ENCODE measurements around the gene CHTF18. TPM values are rescaled to one million over a fixed set of nuclear protein-coding genes. Genes with fewer than 3 reads are reported as not detected.
"Not testable (repeated sequence)": the region's sequence is repeated elsewhere in the genome, so short reads cannot be mapped to it uniquely, and the experiment has no call there.

The CHTF18 gene
- polyA plus RNA-seq, 3 donors, result 0.57 to 13.8 (median 2.2) TPM

- Mint-ChIP-seq H3K27me3 (ENCODE audit: low read depth in 3 of 3) (peaks cover 2 to 13% (median 9%) of the 10 kb centered on the region in 3 donors), H3K4me3 (no peak overlapping the region), H3K36me3 (no peaks in the 10 kb centered on the region), H3K27ac (peak overlapping the region in 1 of 7 donors; percentile 42), H3K9me3 (peaks cover 0 to 1% (median 0%) of the 10 kb centered on the region in 7 donors), H3K4me1 (no peaks in the 10 kb centered on the region)
- no peak overlapping the region for H3K9ac ChIP-seq (ENCODE audit: insufficient read depth, low read length, poor library complexity, severe bottlenecking)
- DNase-seq, result no peak
- WGBS (ENCODE audit: insufficient coverage), result 92% methylated on average over 45 of the region's 46 CpGs
- H3K27ac ChIP-seq (ENCODE audit: low read depth in 1 of 2, low read length in 2 of 2), result no peak overlapping the region
- TF ChIP-seq, protein P1, sequence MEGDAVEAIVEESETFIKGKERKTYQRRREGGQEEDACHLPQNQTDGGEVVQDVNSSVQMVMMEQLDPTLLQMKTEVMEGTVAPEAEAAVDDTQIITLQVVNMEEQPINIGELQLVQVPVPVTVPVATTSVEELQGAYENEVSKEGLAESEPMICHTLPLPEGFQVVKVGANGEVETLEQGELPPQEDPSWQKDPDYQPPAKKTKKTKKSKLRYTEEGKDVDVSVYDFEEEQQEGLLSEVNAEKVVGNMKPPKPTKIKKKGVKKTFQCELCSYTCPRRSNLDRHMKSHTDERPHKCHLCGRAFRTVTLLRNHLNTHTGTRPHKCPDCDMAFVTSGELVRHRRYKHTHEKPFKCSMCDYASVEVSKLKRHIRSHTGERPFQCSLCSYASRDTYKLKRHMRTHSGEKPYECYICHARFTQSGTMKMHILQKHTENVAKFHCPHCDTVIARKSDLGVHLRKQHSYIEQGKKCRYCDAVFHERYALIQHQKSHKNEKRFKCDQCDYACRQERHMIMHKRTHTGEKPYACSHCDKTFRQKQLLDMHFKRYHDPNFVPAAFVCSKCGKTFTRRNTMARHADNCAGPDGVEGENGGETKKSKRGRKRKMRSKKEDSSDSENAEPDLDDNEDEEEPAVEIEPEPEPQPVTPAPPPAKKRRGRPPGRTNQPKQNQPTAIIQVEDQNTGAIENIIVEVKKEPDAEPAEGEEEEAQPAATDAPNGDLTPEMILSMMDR (IDR thresholded peaks at IDR 0.05), result no peak
- no peaks in the 10 kb centered on the region for H3K9me3 ChIP-seq (replicated peaks in 1 of 2; ENCODE audit: control insufficient read depth in 1 of 2, insufficient read depth in 1 of 2, low read length in 2 of 2)
- no peaks in the 10 kb centered on the region for H4K20me1 ChIP-seq (ENCODE audit: insufficient read depth, low read length)
- intact Hi-C loops (cut with micrococcal nuclease), result no loop called here
- peaks cover 0 to 9% of the 10 kb centered on the region in 2 donors for H3K27me3 ChIP-seq (ENCODE audit: control insufficient read depth in 2 of 2, insufficient read depth in 2 of 2, low read length in 2 of 2)
- no peaks in the 10 kb centered on the region for H3K79me2 ChIP-seq (ENCODE audit: insufficient read depth, low read length)
- H3K4me1 ChIP-seq (ENCODE audit: control insufficient read depth in 1 of 2, insufficient read depth in 2 of 2, low read length in 2 of 2), result no peaks in the 10 kb centered on the region
- H3K4me3 ChIP-seq (replicated peaks in 1 of 3; ENCODE audit: low read depth in 2 of 3, low read length in 3 of 3), result no peak overlapping the region
- H2AFZ ChIP-seq (ENCODE audit: insufficient read depth, low read depth, low read length, poor library complexity, severe bottlenecking), result no peak overlapping the region
- H3K4me2 ChIP-seq (replicated peaks; ENCODE audit: extremely low read depth, low read length, poor library complexity, severe bottlenecking), result no peak overlapping the region
- H3K36me3 ChIP-seq (replicated peaks in 1 of 2; ENCODE audit: control insufficient read depth in 1 of 2, insufficient read depth in 2 of 2, low read length in 2 of 2), result no peaks in the 10 kb centered on the region
Measured at GRCh38 chr16:774086-775001, 14.1 kb upstream of the CHTF18 start.

GRCh38 chr16:775236-775796 is 13.1 kb upstream of the CHTF18 start:
- TF ChIP-seq, protein P1 (IDR thresholded peaks at IDR 0.05), result no peak
- no peaks in the 10 kb centered on the region for H4K20me1 ChIP-seq (ENCODE audit: insufficient read depth, low read length)
- H3K4me2 ChIP-seq (replicated peaks; ENCODE audit: extremely low read depth, low read length, poor library complexity, severe bottlenecking), result no peak overlapping the region
- Mint-ChIP-seq H3K9me3 (peaks cover 0 to 1% (median 0%) of the 10 kb centered on the region in 7 donors), H3K4me3 (no peak overlapping the region), H3K4me1 (no peaks in the 10 kb centered on the region), H3K36me3 (no peaks in the 10 kb centered on the region), H3K27me3 (ENCODE audit: low read depth in 3 of 3) (peaks cover 2 to 14% (median 9%) of the 10 kb centered on the region in 3 donors), H3K27ac (no peak overlapping the region)
- H3K79me2 ChIP-seq (ENCODE audit: insufficient read depth, low read length), result no peaks in the 10 kb centered on the region
- H3K4me1 ChIP-seq (ENCODE audit: control insufficient read depth in 1 of 2, insufficient read depth in 2 of 2, low read length in 2 of 2), result no peaks in the 10 kb centered on the region
- H3K9me3 ChIP-seq (replicated peaks in 1 of 2; ENCODE audit: control insufficient read depth in 1 of 2, insufficient read depth in 1 of 2, low read length in 2 of 2), result no peaks in the 10 kb centered on the region
- peaks cover 0 to 9% of the 10 kb centered on the region in 2 donors for H3K27me3 ChIP-seq (ENCODE audit: control insufficient read depth in 2 of 2, insufficient read depth in 2 of 2, low read length in 2 of 2)
- DNase-seq, result no peak
- intact Hi-C loops (cut with micrococcal nuclease), result no loop called here
- no peak overlapping the region for H3K4me3 ChIP-seq (replicated peaks in 1 of 3; ENCODE audit: low read depth in 2 of 3, low read length in 3 of 3)
- no peak overlapping the region for H3K27ac ChIP-seq (ENCODE audit: low read depth in 1 of 2, low read length in 2 of 2)
- 89% methylated on average over 36 of the region's 36 CpGs for WGBS (ENCODE audit: insufficient coverage)
- H2AFZ ChIP-seq (ENCODE audit: insufficient read depth, low read depth, low read length, poor library complexity, severe bottlenecking), result no peak overlapping the region
- H3K9ac ChIP-seq (ENCODE audit: insufficient read depth, low read length, poor library complexity, severe bottlenecking), result no peak overlapping the region
- H3K36me3 ChIP-seq (replicated peaks in 1 of 2; ENCODE audit: control insufficient read depth in 1 of 2, insufficient read depth in 2 of 2, low read length in 2 of 2), result no peaks in the 10 kb centered on the region

DNA sequence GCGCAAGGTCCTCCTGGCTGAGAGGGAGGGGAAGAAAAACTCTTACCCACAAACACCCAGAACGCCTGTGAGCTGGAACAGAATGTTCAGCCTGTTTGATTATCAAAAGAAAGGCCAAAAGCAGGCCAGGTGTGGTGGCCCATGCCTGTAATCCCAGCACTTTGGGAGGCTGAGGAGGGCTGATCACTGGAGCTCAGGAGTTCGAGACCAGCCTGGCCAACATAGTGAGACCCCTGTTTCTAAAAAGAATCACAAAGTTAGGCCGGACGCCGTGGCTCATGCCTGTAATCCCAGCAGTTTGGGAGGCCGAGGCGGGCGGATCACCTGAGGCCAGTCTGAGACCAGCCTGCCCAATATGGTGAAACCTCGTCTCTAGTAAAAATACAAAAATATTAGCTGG is 12.1 kb upstream of the CHTF18 start:
- 95% methylated on average over 8 of the region's 10 CpGs for WGBS (ENCODE audit: insufficient coverage)
- H3K4me3 ChIP-seq (replicated peaks in 1 of 3; ENCODE audit: low read depth in 2 of 3, low read length in 3 of 3); H3K27ac Mint-ChIP-seq; H3K9me3 ChIP-seq (replicated peaks in 1 of 2; ENCODE audit: control insufficient read depth in 1 of 2, insufficient read depth in 1 of 2, low read length in 2 of 2); H3K4me2 ChIP-seq (replicated peaks; ENCODE audit: extremely low read depth, low read length, poor library complexity, severe bottlenecking); DNase-seq; H3K4me3 Mint-ChIP-seq; H3K27ac ChIP-seq (ENCODE audit: low read depth in 1 of 2, low read length in 2 of 2); intact Hi-C loops (cut with micrococcal nuclease); H3K4me1 Mint-ChIP-seq; H3K9ac ChIP-seq (ENCODE audit: insufficient read depth, low read length, poor library complexity, severe bottlenecking); H3K9me3 Mint-ChIP-seq; H2AFZ ChIP-seq (ENCODE audit: insufficient read depth, low read depth, low read length, poor library complexity, severe bottlenecking); H3K79me2 ChIP-seq (ENCODE audit: insufficient read depth, low read length); H3K36me3 ChIP-seq (replicated peaks in 1 of 2; ENCODE audit: control insufficient read depth in 1 of 2, insufficient read depth in 2 of 2, low read length in 2 of 2); H3K36me3 Mint-ChIP-seq; H3K4me1 ChIP-seq (ENCODE audit: control insufficient read depth in 1 of 2, insufficient read depth in 2 of 2, low read length in 2 of 2); H3K27me3 ChIP-seq (ENCODE audit: control insufficient read depth in 2 of 2, insufficient read depth in 2 of 2, low read length in 2 of 2); H4K20me1 ChIP-seq (ENCODE audit: insufficient read depth, low read length): not testable (repeated sequence)
- H3K27me3 Mint-ChIP-seq (ENCODE audit: low read depth in 3 of 3), result peaks cover 2 to 18% (median 10%) of the 10 kb centered on the region in 3 donors
